T follicular helper cell (primary cell): ENCODE measurements around the gene MAP3K7.
"Not testable (repeated sequence)": the region's sequence is repeated elsewhere in the genome, so short reads cannot be mapped to it uniquely, and the experiment has no call there.

Source experiments
- DNase-seq: peaks from one replicate; pipeline ENCODE4 v3.0.0-alpha.2; 2020; ENCODE audit warnings: low read depth

The MAP3K7 gene

DNA sequence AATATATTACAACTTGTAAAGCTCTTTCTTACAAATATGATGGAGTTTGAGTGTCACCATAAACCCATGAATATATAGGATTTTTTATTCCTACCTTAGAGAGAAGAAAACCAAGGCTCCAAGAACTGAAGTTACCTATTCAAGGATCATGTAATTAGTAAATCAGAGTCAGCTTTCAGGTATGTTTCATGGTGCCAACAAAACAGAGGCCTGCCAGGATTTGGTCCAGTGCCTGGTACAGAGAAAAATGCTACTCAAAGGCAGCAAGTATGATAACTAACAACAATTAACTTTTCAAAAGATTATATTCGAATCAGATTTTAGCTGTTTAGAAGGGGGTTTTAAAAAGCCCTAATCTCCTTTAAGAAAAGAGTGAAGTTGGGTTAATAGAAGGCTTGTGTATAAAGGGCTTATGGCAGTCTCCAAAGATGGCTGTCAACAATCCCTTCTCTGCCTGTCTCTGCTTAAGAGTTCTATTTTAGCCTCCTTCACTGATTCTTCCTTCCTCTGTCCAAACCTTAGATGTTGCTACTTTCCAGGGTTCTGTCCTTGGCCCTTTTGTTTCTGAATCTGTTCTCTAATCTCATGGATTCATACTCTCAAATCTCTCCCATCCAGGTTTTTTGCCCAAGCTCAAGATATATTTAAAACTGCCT is 7.8 kb downstream of the MAP3K7 start:
- no peak for DNase-seq

- DNase-seq = no peak
Observed at GRCh38 chr6:90575267-90575666, 11.6 kb downstream of the MAP3K7 start.

DNA sequence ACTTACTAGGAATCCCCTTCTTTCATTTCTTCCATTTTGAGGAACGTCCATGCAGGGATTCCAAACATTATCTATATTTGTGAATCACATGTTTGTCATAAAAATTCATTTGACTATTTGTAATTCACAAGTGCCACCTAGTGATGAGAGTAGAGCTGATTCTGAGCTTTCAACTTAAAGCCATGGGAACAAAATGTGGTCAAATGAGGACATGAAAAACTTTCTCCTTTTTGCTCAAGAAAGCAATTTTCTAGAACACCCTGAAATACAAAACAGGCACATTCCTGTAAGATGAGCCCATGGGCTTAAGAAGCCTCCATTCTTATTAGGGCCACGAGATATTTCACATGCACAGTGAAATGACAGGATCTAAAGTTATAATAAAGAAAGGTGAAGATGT is 12.3 kb downstream of the MAP3K7 start:
- no peak for DNase-seq

GRCh38 chr6:90573624-90574023 is 13.2 kb downstream of the MAP3K7 start:
- DNase-seq = no peak

DNA sequence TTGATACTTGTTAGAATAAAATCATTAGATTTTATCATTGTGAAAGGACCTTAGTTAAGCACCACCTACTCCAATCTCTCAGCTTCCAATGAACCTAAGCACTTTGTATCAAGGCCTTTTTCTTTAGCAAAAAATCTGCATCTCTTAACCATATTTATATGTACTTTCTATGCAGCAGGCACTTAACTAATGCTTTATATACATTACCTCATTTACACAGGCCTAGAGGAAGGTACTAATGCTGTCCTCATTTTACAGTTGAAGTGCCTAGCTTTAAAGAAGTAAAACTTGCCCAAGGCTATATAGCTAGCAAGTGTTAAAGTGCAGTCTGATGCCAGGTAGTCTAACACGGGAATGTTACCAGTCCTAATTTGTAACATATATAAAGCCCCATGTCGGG is 14.0 kb downstream of the MAP3K7 start:
- no peak for DNase-seq

DNA sequence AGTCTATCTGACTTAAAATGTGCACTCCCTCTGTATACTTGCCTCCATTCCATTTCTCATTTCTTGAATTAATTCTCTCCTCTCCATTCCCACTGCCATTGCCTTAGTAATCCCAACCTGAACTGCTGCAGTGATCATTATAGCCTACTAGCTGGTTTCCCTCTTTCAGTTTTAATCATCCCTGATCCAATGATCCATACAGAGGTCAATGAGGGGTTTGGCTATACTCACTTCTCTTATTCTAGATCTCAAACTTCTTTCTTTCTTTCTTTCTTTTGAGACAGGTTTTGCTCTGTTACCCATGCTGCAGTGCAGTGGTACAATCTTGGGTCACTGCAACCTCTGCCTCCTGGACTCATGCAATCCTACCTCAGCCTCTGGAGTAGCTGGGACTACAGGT is 17.6 kb downstream of the MAP3K7 start:
- no peak for DNase-seq

GRCh38 chr6:90567682-90568081 is 19.2 kb downstream of the MAP3K7 start:
- not testable (repeated sequence) for DNase-seq

- DNase-seq = not testable (repeated sequence)
Observed at GRCh38 chr6:90562341-90562740, 24.5 kb downstream of the MAP3K7 start.

- no peak for DNase-seq
Observed at GRCh38 chr6:90559931-90560330, 26.9 kb downstream of the MAP3K7 start.

DNA sequence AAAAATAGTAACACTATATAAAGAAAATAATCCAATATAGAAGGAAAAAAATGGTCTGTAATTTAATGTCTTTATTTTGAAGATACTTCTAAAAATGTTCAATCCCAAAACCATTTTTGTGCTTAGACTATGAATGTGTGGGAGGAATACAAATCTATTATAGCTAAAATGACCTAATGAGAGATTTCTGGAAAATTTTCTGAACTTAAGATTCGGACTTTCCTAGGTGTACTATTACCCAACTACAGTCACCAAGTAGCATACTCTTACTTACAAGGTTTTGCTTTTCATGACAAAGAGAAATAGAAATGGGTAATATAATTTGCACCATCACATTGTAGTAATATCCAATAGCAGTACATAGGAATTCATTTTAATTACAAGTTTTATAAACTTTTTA is 29.9 kb downstream of the MAP3K7 start:
- no peak for DNase-seq

DNA sequence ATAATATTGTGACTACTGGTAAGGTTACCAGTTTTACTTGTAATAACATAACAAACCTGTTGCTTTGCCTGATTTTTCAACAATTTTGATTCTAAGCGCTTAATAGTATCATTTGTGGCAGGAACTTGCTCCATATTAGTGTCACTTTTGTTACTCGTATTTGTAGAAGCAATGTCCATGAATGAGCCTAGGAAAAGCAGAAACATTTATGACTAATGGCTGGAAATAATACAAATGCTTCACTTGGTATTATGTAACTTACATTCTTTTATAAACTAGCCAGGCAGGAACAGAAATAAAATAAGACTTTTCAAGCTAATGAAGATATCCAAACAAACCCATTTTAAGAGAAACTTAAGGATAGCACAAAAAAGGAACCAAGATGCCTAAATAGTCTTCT is 38.9 kb downstream of the MAP3K7 start:
- DNase-seq = no peak

- no peak for DNase-seq
Observed at GRCh38 chr6:90547079-90547478, 39.8 kb downstream of the MAP3K7 start.

DNA sequence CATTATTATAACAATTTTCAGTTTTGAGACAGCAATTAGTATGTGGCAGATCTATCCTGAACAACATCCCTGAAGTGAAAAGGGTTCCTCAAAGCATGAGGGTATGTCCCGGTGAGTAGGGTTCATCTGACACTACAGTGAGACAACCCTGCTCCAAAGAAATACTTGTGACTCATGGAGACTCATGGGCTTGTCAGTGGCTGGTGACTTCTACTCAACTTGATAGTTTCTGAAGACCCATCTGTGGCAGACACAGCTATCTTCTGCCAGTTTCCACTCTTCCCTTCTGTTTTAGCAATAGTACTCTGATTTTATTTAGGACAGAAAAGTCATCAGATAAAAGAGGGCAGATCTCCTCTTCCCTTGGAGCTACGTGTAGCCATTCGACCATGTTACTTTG is 41.4 kb downstream of the MAP3K7 start:
- DNase-seq = no peak

- no peak for DNase-seq
Observed at GRCh38 chr6:90544741-90545140, 42.1 kb downstream of the MAP3K7 start.

DNA sequence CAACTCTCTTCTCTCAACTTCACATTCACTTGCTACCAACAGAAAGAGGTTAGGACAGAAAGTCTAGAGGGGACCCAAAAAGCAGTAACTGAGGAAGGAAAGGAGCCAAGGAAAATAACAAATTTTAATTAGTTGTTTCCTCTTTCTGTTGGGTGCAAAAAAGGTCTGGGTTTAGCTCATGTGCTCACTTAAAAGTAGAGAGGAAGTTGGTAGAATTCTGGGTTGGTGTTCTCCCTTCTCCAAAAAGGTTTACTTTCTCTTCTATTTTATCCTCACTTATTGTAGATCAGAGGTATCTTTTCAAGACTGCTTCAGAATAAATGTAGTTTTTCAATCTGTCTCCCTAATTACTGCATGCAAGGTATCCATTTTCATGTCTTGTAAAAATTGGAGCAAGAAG is 42.8 kb downstream of the MAP3K7 start:
- DNase-seq = no peak

DNA sequence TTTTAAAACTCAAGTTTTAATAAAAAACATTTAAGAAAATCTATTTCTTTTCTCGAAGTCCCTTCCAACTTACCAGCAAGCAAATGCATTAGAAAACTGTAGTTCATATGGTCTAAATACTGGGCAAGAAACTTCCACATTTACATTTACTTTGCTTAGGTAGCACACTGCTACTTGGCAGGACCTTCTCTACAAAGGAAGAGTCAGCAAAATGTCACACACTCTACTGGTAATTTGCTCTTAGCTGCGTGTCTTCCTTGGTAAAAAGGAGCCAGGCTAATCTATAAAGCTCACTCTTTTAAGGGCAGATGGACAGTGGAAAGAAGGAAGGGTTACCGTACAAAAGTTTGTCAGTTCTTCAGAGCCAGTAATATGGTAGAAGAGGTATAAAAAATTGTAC is 45.7 kb downstream of the MAP3K7 start:
- no peak for DNase-seq

- DNase-seq = no peak
Observed at GRCh38 chr6:90538278-90539046, 48.4 kb downstream of the MAP3K7 start.

DNA sequence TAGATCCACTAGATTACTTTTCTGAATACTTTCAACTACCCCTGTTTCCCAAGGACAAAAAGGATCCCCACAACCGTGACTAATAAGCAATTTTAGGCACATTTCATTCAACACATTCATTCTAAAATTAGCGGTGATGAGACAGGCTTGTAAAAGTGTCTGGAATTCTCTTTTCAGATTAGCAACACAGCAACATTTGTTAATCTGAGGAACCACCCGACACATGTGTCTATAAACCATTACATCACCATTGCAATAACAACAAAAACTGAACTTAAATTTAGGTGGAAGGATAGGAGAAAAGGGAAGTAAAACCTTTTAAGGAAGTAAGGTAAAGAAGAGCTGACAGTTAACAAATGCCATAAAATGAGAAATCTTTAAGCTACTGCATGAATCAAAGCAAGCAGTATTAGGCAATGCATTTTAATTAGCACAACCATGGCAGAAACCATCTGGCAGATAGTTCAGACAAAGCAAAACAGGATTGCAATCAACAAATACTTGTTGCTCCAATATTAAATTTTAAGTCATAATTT is 49.1 kb downstream of the MAP3K7 start:
- DNase-seq = no peak

DNA sequence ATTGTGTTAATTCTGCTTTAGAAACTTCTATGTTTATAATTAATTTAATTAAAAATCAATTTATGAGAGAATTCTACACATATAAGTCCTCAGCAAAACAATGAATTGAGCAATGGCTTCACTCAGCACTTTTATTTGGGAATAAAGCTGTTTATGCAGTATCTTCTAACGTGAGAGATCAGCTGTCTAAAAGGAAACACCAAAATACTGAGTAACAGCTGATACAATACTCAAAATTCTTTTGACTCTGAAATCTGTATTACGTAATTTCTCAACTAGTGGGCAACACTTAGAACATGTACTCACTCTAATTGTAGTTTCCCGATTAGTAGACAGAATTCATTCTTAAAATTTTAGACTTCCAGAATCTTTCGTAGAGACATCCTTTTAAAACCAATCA is 49.8 kb downstream of the MAP3K7 start:
- DNase-seq = no peak

GRCh38 chr6:90536520-90536919 is 50.4 kb downstream of the MAP3K7 start:
- no peak for DNase-seq

- DNase-seq = no peak
Observed at GRCh38 chr6:90534337-90535025, 52.4 kb downstream of the MAP3K7 start.

GRCh38 chr6:90533615-90534336 is 53.1 kb downstream of the MAP3K7 start:
- DNase-seq = no peak
